HG03442 (cell line): ENCODE measurements around the gene SUZ12.
"Not testable (repeated sequence)": the region's sequence is repeated elsewhere in the genome, so short reads cannot be mapped to it uniquely, and the experiment has no call there.

Experiments
- ATAC-seq: cut with Tn5 transposase; IDR thresholded peaks from one replicate; pipeline ENCODE4 v1.9.1; 2021; ENCODE audit warnings: mild to moderate bottlenecking, moderate library complexity; ENCODE audit not compliant: unreplicated experiment

Gene SUZ12

GRCh38 chr17:31936615-31937609, at the start of gene SUZ12:
Gene SUZ12, plus strand, starts transcription at chr17:31937007. Its CDS starts 240 bp downstream, at chr17:31937247.
- peak; percentile 96 for ATAC-seq

GRCh38 chr17:31888124-31888523, 48.7 kb upstream of the SUZ12 start:
- ATAC-seq, result no peak

DNA sequence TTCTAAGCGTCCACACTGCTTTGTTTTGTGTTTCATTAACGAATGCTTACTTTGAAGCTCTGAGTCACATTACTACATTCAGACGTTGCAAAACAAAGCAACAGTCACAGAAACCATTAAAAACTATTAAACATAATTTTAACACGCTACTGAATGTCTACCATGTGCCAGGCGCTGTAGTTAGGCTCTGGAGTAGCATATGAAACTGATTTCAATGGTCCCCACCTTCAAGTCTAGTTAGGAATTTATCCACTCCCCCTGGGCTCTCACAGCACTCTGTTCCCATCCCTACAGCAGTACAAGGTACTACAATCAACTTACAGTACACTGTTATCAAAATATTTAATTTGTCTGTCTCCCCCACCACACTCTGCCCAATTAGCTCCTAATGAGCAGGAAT, 35.9 kb upstream of the SUZ12 start:
- ATAC-seq, result no peak

DNA sequence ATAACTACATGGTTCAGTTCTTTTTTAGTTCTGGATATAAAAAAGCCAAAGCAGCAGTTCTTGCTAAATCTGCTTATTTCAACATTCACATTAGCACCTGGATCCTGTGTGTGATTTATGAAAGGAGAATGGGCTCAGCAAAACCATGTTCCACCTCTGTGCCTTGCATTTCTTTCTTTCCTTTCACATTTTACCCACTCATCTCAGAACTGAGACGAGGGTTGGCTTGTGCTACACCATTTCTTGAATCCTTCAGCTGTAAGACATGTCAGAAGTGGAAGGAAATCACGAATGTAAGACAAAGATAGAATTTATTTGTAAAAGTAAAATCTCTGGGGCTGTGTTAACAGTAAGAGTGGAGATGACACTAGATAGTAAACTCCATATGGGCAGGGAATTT, 34.1 kb upstream of the SUZ12 start:
- ATAC-seq, result no peak

GRCh38 chr17:31903401-31903800, 33.4 kb upstream of the SUZ12 start:
- ATAC-seq, result no peak

GRCh38 chr17:31907342-31907962, 29.4 kb upstream of the SUZ12 start:
- ATAC-seq, result no peak

DNA sequence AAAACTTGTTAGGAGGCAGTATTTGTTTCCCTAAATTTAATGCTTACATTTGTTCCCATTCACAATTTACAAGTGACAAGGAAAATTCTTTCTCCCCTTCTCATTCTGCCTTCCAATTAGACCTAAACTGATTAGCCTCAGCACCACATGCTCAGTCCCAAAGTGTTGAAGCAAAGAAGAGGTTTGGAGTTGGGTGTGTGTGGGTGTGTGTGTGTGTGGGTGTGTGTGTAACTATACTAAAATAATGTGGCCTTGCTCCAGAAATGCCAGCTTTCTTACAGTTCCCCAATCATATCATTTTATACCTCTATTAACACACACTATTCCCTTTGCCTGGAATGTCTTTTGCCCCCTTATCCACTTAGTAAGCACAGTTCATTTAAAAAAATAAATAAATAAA, 28.4 kb upstream of the SUZ12 start:
- no peak for ATAC-seq

DNA sequence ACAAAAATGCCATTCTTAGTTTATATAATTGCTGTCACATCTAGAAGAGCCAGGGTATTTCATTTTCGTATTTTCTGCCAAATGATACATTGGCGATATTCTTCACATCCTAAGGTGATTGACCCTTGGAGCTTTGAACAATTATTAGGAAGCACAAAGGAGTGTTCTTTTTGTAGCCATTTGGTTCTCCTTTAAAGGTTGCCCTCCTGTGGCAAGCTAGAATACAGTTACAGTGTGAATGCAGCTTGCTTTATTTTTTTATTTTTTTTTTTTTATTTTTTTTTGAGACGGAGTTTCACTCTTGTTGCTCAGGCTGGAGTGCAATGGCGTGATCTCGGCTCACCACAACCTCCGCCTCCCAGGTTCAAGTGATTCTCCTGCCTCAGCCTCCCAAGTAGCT, 24.1 kb upstream of the SUZ12 start:
- ATAC-seq, result not testable (repeated sequence)

DNA sequence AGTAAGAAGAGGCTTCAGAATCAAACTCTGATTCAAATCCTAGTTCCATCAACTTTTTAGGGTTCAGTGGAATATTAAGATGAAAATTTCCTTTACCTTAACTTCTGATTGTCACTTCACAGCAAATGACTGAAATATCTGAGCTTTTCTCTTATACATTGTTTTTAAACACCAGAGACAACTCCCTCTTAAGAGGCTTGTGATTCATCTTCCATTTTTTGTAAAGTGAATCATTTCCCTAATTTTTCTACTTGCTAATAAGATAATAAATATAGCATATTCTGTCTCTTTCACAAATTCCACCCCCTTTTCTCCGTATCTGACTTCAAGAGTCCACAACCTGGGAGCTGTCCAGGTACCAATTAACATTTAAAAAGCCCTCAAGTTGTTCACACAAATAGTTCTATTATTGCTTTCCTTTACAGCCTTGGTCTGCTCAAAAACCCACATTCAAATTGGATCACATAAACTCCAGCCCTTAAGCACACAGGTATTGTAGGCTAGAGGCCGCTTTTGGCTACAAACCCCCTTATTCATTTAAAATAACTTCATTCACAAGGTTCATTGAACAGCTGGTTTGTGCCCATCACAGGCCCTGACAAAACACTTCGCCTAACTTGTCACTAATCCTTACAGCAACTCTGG, 21.2 kb upstream of the SUZ12 start:
- no peak for ATAC-seq

- ATAC-seq, result no peak
Observed at GRCh38 chr17:31916491-31917064, 20.2 kb upstream of the SUZ12 start.

DNA sequence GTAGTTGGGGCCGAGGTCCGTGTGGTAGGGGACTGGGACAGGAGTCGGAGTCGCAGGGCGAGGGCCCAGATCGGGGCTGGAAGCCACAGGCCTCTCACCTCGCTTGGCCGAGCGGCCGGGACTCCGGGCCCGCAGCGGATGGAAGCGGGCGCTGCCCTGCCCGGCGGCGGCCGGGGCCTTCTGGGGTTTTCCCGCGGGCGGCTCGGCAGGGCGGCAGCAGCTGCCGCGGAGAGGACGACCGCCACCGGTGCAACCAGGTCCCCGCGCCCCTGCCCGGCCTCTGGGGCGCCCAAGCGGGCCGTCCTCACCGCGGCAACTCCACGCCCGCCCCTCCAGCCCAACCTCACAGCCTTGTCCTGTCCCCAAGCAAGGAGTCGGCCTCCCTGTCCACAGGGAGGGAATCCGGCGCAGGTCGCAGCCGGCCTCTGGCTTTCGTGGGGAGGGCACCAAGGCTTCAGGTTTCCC, 19.7 kb upstream of the SUZ12 start:
- no peak for ATAC-seq

GRCh38 chr17:31917721-31918120, 19.1 kb upstream of the SUZ12 start:
- not testable (repeated sequence) for ATAC-seq

- ATAC-seq, result no peak
Observed at GRCh38 chr17:31918701-31919128, 18.1 kb upstream of the SUZ12 start.

- no peak for ATAC-seq
Observed at GRCh38 chr17:31919802-31920525, 16.8 kb upstream of the SUZ12 start.

DNA sequence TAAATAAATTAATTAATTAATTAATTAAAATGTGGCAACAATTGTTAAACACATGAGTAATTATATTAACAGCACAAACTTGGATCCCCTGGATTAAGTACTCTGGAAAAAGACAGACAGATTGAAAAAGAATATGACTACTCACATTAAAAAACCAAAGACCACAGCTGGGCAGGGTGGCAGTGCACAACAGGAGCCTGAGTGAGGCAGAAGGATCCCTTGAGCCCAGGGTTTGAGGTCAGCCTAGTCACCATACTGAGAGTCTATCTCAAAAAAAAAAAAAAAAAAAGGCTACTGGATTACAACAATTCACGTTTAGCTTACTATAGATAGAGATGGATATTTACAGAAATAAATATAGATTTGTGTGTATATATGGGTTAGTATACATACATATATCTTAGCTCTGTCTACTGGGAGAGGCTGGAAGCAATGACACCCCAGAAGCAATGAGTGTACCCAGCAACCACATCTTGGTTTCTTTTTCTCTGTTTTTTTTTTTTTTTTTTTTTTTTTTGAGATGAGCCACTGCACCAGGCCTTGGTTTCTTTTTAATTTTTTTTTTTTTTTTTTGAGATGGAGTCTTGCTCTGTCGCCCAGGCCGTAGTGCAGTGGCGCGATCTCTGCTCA, 10.6 kb upstream of the SUZ12 start:
- no peak for ATAC-seq

DNA sequence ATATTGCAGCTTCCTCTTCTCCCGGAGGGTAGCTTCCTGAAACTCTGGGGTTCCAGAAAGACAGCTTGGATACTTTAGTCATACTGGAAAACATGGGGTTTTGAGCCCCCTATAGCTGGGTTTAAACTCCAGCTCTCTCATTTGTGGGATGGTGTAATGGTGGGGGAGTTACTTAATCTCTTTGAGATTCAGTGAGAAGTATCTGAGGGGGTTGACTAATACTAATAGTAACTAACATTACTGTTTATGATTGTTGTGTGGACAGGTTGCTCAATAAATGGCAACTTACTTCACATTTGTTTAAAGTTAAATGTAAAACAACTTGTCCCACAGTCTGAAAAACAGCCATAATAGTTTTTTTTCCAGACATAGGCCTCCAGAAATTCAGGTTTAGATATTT, 5.1 kb upstream of the SUZ12 start:
- ATAC-seq, result no peak

DNA sequence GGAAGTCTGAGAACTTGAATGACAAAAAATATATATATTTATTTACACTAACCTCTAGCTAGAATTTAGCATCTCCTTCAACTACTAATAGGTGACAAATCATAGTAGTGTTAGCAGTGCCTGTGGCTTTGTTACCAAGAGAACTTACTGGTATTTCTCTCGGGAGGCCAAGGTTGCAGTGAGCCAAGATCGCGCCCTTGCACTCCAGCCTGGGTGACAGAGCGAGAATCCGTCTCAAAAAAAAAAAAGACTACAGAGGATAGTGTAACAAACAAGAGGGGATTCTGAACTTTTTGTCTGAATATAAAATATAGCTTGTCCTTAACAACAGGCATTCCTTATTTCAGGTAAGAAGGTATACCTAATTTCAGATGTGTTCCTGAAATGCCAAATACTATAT, 1.3 kb upstream of the SUZ12 start:
- no peak for ATAC-seq

GRCh38 chr17:31937926-31938641, 1.3 kb downstream of the SUZ12 start:
- not testable (repeated sequence) for ATAC-seq

GRCh38 chr17:31941916-31942315, 5.1 kb downstream of the SUZ12 start:
- not testable (repeated sequence) for ATAC-seq
